GM21423 (cell line): ENCODE results near the gene SEMA5A.

Experiments
- ATAC-seq: cut with Tn5 transposase; IDR thresholded peaks from one replicate; pipeline ENCODE4 v1.9.1; 2021; ENCODE audit warnings: mild to moderate bottlenecking, moderate library complexity; ENCODE audit not compliant: unreplicated experiment

SEMA5A gene

GRCh38 chr5:9151684-9152427 is 394.0 kb downstream of the SEMA5A start:
- ATAC-seq = no peak

GRCh38 chr5:9149988-9150387 is 395.9 kb downstream of the SEMA5A start:
- ATAC-seq = no peak

- no peak for ATAC-seq
Observed at GRCh38 chr5:9148242-9148641, 397.6 kb downstream of the SEMA5A start.

GRCh38 chr5:9140711-9141110 is 405.2 kb downstream of the SEMA5A start:
- ATAC-seq = no peak

GRCh38 chr5:9140202-9140601 is 405.7 kb downstream of the SEMA5A start:
- no peak for ATAC-seq

- no peak for ATAC-seq
Observed at GRCh38 chr5:9139344-9139743, 406.5 kb downstream of the SEMA5A start.

- no peak for ATAC-seq
Observed at GRCh38 chr5:9128136-9128535, 417.7 kb downstream of the SEMA5A start.

GRCh38 chr5:9126490-9126889 is 419.4 kb downstream of the SEMA5A start:
- no peak for ATAC-seq

- no peak for ATAC-seq
Observed at GRCh38 chr5:9125852-9126251, 420.0 kb downstream of the SEMA5A start.

GRCh38 chr5:9124838-9125237 is 421.0 kb downstream of the SEMA5A start:
- ATAC-seq = no peak

GRCh38 chr5:9124071-9124470 is 421.8 kb downstream of the SEMA5A start:
- no peak for ATAC-seq

- ATAC-seq = no peak
Observed at GRCh38 chr5:9122528-9122927, 423.3 kb downstream of the SEMA5A start.

GRCh38 chr5:9121597-9121996 is 424.3 kb downstream of the SEMA5A start:
- no peak for ATAC-seq

GRCh38 chr5:9118852-9119251 is 427.0 kb downstream of the SEMA5A start:
- no peak for ATAC-seq

- ATAC-seq = no peak
Observed at GRCh38 chr5:9115093-9115492, 430.8 kb downstream of the SEMA5A start.

- ATAC-seq = no peak
Observed at GRCh38 chr5:9112520-9113291, 433.2 kb downstream of the SEMA5A start.

GRCh38 chr5:9108162-9108561 is 437.7 kb downstream of the SEMA5A start:
- ATAC-seq = no peak

- no peak for ATAC-seq
Observed at GRCh38 chr5:9105851-9106250, 440.0 kb downstream of the SEMA5A start.

- ATAC-seq = no peak
Observed at GRCh38 chr5:9104571-9105339, 441.1 kb downstream of the SEMA5A start.

GRCh38 chr5:9103290-9103689 is 442.6 kb downstream of the SEMA5A start:
- ATAC-seq = no peak

- ATAC-seq = no peak
Observed at GRCh38 chr5:9099689-9100088, 446.2 kb downstream of the SEMA5A start.

- no peak for ATAC-seq
Observed at GRCh38 chr5:9098990-9099389, 446.9 kb downstream of the SEMA5A start.
